ENCODE results near the gene KRTAP10-3.

DNA sequence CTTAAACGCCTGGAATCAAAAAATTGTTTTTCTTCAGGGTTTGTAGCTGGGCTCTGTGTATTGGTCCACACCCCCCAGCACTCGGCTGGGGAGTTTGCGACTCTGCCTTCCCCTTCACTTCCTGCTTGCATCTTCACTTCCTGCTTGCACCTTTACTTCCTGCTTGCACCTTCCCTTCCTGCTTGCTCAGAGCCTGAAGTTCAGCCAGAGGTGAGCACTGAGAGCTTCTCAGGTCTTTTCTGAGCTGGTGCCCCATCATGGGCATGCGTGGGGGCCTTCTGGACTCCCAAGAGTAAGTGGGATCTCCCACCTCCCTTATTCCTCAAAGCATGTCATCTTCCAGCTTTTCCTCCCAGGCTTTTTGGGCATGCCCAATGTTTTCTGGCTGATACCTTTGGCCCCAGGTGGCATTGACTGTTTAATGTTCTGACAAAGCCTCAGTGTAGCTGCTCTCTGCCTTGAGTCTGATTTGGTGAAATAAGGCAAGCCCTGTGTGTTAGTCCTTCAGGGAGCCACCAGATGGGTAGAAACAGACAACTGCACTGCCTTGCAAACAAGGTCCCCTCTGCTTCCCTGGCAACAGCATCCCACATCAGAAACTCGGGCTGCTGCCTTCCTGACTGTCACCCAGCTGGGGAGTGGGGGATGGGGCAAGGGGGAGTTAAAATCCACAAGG, 10.8 kb downstream of the KRTAP10-3 start:
- TF ChIP-seq MYC (IDR thresholded peaks at IDR 0.05; ENCODE audit: borderline replicate concordance, low read length) (no peak), EP300 (IDR thresholded peaks at IDR 0.05) (no peak), EHMT2 (IDR thresholded peaks at IDR 0.05; ENCODE audit: low read depth) (no peak), NR3C1 (IDR thresholded peaks at IDR 0.05) (no peak), JUN (IDR thresholded peaks at IDR 0.05) (no peak), RNF2 (IDR thresholded peaks at IDR 0.05; ENCODE audit: borderline replicate concordance, low read depth) (no peak), RFX5 (IDR thresholded peaks at IDR 0.05) (no peak), CHD2 (IDR thresholded peaks at IDR 0.05; ENCODE audit: low read length, partially characterized antibody) (no peak), CEBPB (IDR thresholded peaks at IDR 0.05) (no peak)
- TF ChIP-seq, protein P1, sequence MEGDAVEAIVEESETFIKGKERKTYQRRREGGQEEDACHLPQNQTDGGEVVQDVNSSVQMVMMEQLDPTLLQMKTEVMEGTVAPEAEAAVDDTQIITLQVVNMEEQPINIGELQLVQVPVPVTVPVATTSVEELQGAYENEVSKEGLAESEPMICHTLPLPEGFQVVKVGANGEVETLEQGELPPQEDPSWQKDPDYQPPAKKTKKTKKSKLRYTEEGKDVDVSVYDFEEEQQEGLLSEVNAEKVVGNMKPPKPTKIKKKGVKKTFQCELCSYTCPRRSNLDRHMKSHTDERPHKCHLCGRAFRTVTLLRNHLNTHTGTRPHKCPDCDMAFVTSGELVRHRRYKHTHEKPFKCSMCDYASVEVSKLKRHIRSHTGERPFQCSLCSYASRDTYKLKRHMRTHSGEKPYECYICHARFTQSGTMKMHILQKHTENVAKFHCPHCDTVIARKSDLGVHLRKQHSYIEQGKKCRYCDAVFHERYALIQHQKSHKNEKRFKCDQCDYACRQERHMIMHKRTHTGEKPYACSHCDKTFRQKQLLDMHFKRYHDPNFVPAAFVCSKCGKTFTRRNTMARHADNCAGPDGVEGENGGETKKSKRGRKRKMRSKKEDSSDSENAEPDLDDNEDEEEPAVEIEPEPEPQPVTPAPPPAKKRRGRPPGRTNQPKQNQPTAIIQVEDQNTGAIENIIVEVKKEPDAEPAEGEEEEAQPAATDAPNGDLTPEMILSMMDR (IDR thresholded peaks at IDR 0.05): no peak
- TF ChIP-seq, protein P2, sequence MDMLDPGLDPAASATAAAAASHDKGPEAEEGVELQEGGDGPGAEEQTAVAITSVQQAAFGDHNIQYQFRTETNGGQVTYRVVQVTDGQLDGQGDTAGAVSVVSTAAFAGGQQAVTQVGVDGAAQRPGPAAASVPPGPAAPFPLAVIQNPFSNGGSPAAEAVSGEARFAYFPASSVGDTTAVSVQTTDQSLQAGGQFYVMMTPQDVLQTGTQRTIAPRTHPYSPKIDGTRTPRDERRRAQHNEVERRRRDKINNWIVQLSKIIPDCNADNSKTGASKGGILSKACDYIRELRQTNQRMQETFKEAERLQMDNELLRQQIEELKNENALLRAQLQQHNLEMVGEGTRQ (IDR thresholded peaks at IDR 0.05): no peak
- TF ChIP-seq, protein P3, sequence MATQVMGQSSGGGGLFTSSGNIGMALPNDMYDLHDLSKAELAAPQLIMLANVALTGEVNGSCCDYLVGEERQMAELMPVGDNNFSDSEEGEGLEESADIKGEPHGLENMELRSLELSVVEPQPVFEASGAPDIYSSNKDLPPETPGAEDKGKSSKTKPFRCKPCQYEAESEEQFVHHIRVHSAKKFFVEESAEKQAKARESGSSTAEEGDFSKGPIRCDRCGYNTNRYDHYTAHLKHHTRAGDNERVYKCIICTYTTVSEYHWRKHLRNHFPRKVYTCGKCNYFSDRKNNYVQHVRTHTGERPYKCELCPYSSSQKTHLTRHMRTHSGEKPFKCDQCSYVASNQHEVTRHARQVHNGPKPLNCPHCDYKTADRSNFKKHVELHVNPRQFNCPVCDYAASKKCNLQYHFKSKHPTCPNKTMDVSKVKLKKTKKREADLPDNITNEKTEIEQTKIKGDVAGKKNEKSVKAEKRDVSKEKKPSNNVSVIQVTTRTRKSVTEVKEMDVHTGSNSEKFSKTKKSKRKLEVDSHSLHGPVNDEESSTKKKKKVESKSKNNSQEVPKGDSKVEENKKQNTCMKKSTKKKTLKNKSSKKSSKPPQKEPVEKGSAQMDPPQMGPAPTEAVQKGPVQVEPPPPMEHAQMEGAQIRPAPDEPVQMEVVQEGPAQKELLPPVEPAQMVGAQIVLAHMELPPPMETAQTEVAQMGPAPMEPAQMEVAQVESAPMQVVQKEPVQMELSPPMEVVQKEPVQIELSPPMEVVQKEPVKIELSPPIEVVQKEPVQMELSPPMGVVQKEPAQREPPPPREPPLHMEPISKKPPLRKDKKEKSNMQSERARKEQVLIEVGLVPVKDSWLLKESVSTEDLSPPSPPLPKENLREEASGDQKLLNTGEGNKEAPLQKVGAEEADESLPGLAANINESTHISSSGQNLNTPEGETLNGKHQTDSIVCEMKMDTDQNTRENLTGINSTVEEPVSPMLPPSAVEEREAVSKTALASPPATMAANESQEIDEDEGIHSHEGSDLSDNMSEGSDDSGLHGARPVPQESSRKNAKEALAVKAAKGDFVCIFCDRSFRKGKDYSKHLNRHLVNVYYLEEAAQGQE (IDR thresholded peaks at IDR 0.05): no peak

Data from A549 (cell line).